Glomerular endothelial cell (primary cell): ENCODE data around the gene RALGPS1. TPM values are rescaled to one million over a fixed set of nuclear protein-coding genes. Genes with fewer than 3 reads are reported as not detected.
"Not testable (repeated sequence)": the region's sequence is repeated elsewhere in the genome, so short reads cannot be mapped to it uniquely, and the experiment has no call there.

Source experiments
- DNase-seq: peaks from one replicate; pipeline ENCODE4 v3.0.0-alpha.2; 2011; ENCODE audit warnings: low read depth, low spot score; ENCODE audit errors: extremely low read depth
- total RNA-seq: library from RNA; depleted of rRNA; stranded (reverse); fragments of >200 nt; gene quantifications from 2 replicates; pipeline ENCODE4 v1.2.3, GENCODE V29; 2015

RALGPS1 gene
- total RNA-seq, 1 donor from 2014 or later: 7.2 TPM

DNA sequence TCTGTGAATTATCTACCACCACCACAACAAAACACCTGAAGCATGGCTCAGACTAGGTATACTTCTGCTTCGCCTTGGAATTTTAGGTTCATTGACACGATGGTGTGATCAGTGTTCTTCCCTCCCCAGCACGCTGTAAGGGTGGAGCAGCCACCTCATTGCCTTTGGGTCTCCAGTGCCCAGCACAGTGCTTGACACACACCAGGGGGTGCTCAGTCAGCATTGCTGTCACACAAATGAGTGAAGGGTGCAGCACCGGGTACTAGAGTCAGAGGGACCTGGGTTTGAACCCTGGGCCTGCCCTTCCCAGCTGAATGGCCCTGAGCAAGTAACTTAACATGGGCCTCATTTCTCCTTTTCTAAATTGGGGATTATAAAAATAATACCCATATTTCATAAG is 217.8 kb downstream of the RALGPS1 start:
- DNase-seq: no peak

GRCh38 chr9:127132921-127133647 is 218.5 kb downstream of the RALGPS1 start:
- no peak for DNase-seq

- DNase-seq: no peak
Measured at GRCh38 chr9:127133739-127134167, 219.2 kb downstream of the RALGPS1 start.

- no peak for DNase-seq
Measured at GRCh38 chr9:127135056-127135745, 220.6 kb downstream of the RALGPS1 start.

GRCh38 chr9:127136081-127136879 is 221.7 kb downstream of the RALGPS1 start:
- no peak for DNase-seq

GRCh38 chr9:127136880-127137639 is 222.5 kb downstream of the RALGPS1 start:
- DNase-seq: no peak

- DNase-seq: no peak
Measured at GRCh38 chr9:127137640-127138360, 223.2 kb downstream of the RALGPS1 start.

- no peak for DNase-seq
Measured at GRCh38 chr9:127138444-127138843, 223.9 kb downstream of the RALGPS1 start.

- DNase-seq: no peak
Measured at GRCh38 chr9:127139071-127139731, 224.6 kb downstream of the RALGPS1 start.

GRCh38 chr9:127139775-127140174 is 225.2 kb downstream of the RALGPS1 start:
- no peak for DNase-seq

- no peak for DNase-seq
Measured at GRCh38 chr9:127140181-127140580, 225.6 kb downstream of the RALGPS1 start.

GRCh38 chr9:127140842-127141675 is 226.5 kb downstream of the RALGPS1 start:
- DNase-seq: no peak

DNA sequence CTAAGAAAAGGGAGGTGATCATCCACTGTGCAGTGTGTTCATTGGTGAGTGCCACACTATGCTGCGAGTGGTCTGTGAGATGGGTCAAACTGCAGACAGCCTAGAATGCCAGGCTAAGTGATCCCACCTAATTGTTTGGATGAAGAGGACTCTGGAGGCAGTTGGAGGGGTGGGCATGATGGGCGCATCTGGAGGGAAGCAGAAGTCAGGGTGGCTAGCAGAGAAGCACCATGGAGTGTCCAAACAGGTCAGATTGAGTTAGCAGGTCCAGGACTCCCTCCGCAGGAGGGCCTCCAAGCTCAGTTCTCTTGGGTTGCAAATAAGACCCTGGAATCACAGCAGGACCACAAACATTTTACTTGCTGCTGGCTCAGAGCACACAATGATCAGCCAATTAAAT is 227.7 kb downstream of the RALGPS1 start:
- DNase-seq: no peak

GRCh38 chr9:127142931-127143464 is 228.4 kb downstream of the RALGPS1 start:
- DNase-seq: no peak

DNA sequence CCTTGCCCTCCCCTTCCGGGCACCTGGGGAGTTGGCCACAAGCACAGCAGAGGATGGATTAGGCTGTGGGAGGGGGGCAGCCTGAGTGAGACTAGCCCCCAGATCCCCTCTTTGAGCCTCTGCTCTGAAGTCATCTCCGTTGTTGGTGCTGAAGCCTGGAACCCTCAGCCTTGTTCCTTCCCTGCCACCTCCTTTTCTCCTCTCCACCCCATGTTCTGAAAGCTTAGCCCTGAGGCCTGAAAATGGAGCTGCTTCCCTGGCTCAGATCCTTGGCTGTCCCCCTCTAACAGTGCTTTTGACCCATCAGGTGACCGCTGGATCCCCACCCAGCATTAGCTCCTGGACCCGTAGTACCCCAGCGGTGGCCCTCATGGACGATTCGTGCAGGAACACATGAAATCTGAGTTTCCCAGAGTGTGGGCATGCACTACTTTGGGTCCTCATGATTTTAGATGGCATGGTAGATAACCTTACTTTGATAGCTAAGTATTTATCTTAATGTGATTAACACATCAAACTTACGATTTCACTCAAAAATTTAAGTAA is 229.4 kb downstream of the RALGPS1 start:
- DNase-seq: no peak

DNA sequence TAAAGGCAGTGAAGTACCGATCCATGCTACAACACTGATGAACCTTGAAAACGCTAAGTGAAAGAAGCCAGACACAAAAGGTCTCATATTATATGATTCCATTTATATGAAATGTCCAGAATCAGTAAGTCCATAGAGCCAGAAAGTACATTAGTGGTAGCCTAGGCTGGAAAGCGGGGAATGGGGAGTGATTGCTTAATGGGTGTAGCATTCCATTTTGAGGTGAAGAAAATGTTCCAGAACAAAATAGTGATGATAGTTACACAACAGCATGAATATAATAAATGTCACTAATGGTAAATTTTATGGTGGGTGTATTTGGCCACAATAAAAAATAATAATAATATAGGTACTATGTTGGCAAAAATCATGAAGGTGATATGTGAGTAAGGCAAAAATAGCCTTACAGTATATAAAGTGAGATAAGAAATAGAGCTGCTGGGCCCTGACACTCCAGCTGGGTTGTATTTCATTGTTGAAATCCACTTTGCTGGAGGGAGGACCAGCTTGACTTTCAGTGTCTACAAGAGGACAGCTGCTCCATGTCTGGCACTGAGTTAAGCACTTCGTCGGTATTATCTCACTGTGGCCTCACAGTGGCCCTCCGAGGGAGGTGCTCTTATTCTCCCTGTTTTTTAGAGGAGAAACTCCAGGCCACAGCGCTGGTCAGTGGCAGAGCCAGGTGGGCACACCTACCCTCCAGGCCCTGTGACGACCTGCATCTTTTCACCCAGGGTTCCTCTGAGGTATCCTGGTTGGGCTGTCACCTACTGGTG is 230.3 kb downstream of the RALGPS1 start:
- no peak for DNase-seq

- DNase-seq: not testable (repeated sequence)
Measured at GRCh38 chr9:127146841-127147240, 232.3 kb downstream of the RALGPS1 start.
